Gastrocnemius medialis (tissue), 4 donors: ENCODE data around the gene MDH2.

Experiments used
- CTCF ChIP-seq, 5 experiments: fragments of 450-650 bp in 3 of 5; fragments of 200-600 bp in 2 of 5; sonication (generic) in 2 of 5; IDR thresholded peaks in 4 of 5; conservative IDR thresholded peaks in 1 of 5; 1 replicate in 4 of 5; 2 replicates in 1 of 5; pipeline ENCODE4 v1.5.1; 2016 to 2019; ENCODE audit warnings: antibody characterized with exemption in 5 of 5, mild to moderate bottlenecking in 3 of 5, moderate library complexity in 3 of 5
- POLR2A ChIP-seq, 2 donors: fragments of 450-650 bp; IDR thresholded peaks; one replicate each; pipeline ENCODE4 v1.6.1; 2017; ENCODE audit warnings: antibody characterized with exemption in 2 of 2, mild to moderate bottlenecking in 2 of 2, moderate library complexity in 2 of 2

GRCh38 chr7:76031964-76032363 is 15.9 kb upstream of the MDH2 start:
- TF ChIP-seq CTCF (IDR thresholded peaks at IDR 0.05 in 4 of 5, conservative IDR thresholded peaks at IDR 0.05 in 1 of 5) = no peak
- TF ChIP-seq POLR2A (IDR thresholded peaks at IDR 0.05) = no peak
